HG03565 (cell line): Measurements from ENCODE around the gene OR4E2.
"Not testable (repeated sequence)": the region's sequence is repeated elsewhere in the genome, so short reads cannot be mapped to it uniquely, and the experiment has no call there.

Experiments used
- ATAC-seq: cut with Tn5 transposase; IDR thresholded peaks from one replicate; pipeline ENCODE4 v1.9.1; 2021; ENCODE audit warnings: mild to moderate bottlenecking, moderate library complexity; ENCODE audit not compliant: unreplicated experiment

The OR4E2 gene, protein sequence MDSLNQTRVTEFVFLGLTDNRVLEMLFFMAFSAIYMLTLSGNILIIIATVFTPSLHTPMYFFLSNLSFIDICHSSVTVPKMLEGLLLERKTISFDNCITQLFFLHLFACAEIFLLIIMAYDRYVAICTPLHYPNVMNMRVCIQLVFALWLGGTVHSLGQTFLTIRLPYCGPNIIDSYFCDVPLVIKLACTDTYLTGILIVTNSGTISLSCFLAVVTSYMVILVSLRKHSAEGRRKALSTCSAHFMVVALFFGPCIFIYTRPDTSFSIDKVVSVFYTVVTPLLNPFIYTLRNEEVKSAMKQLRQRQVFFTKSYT

DNA sequence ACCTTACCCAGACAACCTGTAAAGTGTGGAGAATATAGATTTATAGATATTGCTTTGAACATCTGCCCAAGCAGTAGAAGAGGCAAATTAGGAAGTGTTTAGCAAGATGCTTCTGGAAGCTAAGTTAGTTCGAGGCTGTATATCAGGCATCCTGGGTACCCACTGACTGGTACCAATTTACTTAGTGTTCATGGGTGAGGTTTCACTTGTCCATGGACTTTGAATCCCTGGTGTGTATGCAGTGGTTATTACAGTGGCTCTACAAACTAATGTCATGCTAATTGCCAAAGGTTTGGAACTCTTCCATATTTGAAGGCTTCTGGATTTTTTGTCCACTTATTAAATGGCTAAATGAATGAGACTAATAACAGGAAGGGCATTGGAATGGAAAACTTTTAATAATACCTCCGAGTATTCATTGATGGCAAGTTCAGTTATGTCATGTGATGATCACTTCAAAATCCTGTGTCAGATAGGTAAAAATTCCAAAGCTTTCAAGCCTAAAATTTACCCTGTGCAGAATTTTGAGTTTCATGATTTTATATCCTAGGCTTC is at the start of gene OR4E2:
OR4E2 (plus strand) TSS at position 505 of the 555 bp plus-strand sequence. CDS start 11,248 bp downstream, outside the sequence.
- ATAC-seq = no peak

GRCh38 chr14:21612324-21612723 is 41.3 kb upstream of the OR4E2 start:
- no peak for ATAC-seq

- ATAC-seq = no peak
These were observed 39.4 kb upstream of the OR4E2 start for GRCh38 chr14:21614240-21614639.

DNA sequence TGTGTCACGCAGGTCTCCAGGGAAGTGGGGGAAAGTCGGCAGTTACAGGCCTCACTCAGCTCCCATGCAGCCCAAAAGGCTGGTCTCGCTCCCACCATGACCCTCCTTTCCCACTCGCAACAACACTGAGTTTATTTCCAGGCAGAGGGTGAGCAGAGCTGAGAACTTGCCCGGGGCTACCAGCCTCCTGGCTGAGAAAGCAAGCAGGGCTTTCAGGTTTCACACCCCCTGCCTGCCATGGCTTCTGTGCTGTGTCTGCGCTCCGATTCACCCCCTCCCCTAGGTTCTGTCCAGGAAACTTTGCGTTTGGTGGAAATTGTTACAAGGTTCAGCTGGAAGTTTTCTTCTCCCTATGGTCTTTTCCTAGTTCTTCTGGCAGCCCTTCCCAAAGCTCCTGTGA is 36.0 kb upstream of the OR4E2 start:
- no peak for ATAC-seq

- ATAC-seq = no peak
These were observed 27.0 kb upstream of the OR4E2 start for GRCh38 chr14:21626491-21627230.

DNA sequence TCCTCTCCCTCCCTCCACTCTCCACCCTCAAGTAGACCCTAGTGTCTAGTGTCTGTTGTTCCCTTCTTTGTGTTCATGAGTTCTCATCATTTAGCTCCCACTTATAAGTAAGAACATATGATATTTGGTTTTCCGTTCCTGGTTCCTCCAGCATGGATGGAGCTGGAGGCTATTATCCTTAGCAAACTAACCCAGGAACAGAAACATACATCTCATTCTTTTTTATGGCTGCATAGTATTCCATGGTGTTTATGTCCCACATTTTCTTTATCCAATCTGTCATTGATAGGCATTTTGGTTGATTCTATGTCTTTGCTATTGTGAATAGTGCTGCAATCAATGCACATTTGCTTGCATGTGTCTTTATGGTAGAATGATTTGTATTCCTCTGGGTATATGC is 23.1 kb upstream of the OR4E2 start:
- ATAC-seq = not testable (repeated sequence)

DNA sequence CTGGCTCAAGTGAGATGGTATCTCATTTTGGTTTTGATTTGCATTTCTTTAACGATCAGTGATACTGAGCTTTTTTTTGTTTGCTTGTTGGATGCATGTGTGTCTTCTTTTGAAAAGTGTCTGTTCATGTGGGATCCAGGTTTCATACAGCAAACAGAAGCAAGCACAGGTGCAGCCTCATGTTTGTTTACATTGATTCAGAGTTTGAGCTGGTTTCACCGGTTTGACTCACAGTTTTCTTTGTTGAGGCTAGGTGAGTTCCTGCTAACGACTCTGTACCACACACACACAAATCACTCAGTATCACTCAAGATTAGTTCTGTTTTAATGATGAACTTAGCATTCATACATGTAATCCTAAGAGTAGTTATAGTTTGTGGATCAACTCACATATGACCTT is 22.6 kb upstream of the OR4E2 start:
- no peak for ATAC-seq

GRCh38 chr14:21634840-21635239 is 18.8 kb upstream of the OR4E2 start, which contains the start of gene OR10G2:
Gene OR10G2, minus strand, starts transcription at chr14:21634940. Its CDS starts 98 bp downstream, at chr14:21634842.
- ATAC-seq = no peak

GRCh38 chr14:21642683-21643082 is 11.0 kb upstream of the OR4E2 start:
- ATAC-seq = no peak

GRCh38 chr14:21643407-21643806 is 10.2 kb upstream of the OR4E2 start:
- no peak for ATAC-seq

- ATAC-seq = no peak
These were observed 6.3 kb upstream of the OR4E2 start for GRCh38 chr14:21647380-21647779.

- ATAC-seq = no peak
These were observed 1.3 kb upstream of the OR4E2 start for GRCh38 chr14:21652209-21652808.

DNA sequence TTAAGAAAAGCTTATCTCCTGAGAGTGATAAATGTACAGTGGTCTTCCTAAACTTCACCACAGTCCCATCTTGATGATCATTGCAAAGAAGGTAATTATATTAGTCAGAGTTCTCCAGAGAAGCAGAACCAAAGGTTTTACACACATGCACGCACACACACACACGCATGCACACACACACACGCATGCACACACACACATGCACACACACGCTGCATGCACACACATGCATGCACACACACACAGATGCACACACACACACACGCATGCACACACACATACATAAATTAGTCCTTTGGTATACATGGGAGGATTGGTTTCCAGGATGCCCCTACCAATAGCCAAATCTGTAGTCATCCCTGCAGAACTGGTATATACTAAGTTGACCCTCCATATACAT is 580 bp downstream of the OR4E2 start:
- ATAC-seq = no peak

DNA sequence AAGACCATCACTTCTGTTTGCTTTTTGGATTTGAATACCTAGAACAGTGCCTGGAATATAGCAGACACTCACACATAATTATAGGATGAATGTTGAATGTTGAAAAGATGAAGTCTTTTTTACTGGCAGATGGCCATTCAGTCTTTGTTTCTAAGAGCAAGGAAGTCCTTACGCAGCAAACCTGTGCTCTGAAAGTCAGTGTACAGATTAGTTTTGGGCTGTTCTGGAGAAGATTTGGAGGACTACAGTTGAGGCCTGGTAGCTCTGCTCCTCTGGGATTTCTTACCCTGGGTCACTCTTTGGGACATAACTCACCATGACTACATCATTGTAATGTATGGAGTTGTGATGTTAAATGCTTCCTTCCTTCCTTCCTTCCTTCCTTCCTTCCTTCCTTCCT is 3.3 kb downstream of the OR4E2 start:
- ATAC-seq = no peak

DNA sequence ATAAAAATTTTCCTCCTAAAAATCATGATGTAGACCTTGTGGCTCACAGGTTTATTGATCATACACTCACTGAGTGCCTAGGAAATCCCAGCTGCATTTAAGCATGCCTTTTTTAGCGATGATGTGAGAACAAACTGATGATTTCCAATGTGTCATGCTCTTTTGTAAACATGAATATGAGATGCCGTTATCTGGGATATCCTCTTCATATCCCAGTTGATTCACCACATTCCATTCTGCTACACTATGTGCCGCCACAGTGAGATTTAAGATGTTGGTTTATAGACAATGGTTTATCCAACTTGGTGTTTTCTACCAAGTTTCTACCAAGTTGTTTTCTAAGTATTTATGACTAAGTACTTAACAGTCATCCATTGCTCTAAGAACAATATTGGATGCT is 14.7 kb downstream of the OR4E2 start:
- ATAC-seq = no peak

DNA sequence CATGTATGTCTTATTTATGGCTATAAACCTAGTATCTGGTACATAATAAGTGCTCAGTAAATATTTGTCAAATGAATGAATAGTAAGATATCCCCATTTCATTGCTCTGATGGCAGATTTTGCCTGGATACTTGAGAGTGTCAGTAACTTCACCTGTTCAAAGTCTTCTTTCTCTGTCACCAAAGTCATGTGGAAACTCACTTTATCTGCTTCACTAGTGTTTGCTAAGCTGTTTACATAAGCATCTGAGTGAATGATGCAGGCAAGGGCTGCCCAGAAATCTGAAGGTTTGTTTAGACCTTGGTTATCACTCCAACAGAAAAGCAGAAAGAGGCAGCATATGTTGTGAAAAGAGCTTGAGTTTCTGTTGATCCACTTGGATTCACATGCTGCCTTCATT is 15.6 kb downstream of the OR4E2 start:
- no peak for ATAC-seq

- no peak for ATAC-seq
These were observed 17.7 kb downstream of the OR4E2 start for GRCh38 chr14:21671371-21671770.

GRCh38 chr14:21672116-21672515 is 18.5 kb downstream of the OR4E2 start:
- ATAC-seq = no peak

DNA sequence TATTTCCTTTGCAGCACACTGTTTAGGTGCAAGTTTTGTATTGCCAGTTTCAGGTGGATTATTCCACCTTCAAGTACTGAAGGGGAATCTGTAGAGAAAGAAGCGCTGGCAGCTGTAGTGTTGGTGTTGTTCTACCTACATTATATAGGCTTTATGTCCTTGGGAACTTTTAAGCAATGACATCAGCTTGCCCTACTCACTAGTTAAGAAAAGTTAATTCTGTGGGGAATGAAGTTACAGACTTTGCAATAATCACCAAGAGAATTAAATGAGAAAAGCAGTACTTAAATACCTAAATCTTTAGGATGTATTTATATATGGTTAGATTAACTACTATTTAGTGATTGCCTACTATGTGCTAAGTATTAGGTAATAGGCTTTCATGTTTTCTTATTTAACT is 20.1 kb downstream of the OR4E2 start, which contains the start of gene OR4E1:
OR4E1 (minus strand) TSS at position 101 of the 400 bp plus-strand sequence. CDS start 2,883 bp downstream, outside the sequence.
- no peak for ATAC-seq

DNA sequence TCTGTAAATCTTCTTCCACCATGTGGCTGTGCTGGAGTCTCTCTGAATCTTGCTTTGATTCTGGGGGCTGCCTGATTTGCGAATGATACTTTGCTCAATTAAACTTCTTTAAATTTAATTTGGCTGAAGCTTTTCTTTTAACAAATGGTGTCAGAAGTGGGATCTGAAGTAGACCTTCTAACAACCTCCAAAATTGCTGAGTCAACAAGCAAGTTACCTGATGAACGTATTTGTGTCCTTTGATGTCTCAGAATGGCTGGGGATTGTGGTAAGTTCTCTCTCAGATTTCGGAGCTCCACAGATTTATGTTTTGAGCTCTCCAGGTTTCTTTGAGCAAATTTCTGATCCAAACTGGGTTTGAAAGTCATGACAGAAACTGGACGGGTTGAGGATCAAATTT is 21.9 kb downstream of the OR4E2 start:
- no peak for ATAC-seq

DNA sequence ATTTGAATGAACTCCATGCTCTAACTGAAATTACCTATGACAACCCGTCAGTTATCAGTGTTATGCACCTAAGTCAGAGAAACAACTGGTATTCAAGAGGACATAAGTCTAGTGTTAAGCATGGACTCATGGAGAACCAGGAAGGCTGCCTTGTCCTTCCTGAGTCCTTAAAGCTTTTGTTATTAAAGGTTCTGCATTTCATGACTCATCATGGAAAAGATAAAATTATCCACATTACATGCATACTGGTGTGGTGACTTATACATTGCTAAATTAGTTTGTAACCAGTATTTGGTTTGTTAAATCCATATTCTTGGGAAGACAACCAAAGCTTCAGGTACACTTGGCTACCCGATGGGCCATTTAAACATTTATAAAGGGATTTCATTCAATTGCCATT is 26.4 kb downstream of the OR4E2 start:
- ATAC-seq = no peak
